Left ventricle myocardium superior (tissue), 1 donor: ENCODE results near the gene VPS13D. TPM values are rescaled to one million over a fixed set of nuclear protein-coding genes. Genes with fewer than 3 reads are reported as not detected.
"Not testable (repeated sequence)": the region's sequence is repeated elsewhere in the genome, so short reads cannot be mapped to it uniquely, and the experiment has no call there.

ENCODE experiments used
- ATAC-seq: fragments of 200-7000 bp; cut with Tn5 transposase; one replicate; pipeline ENCODE4 v1.9.1; 2020; ENCODE audit warnings: mild to moderate bottlenecking, moderate library complexity
- DNase-seq: peaks from one replicate; pipeline ENCODE4 v3.0.0-alpha.2; 2020
- intact Hi-C: fragments of 100-400 bp; cut with micrococcal nuclease; formaldehyde crosslinking; loops from one replicate; pipeline ENCODE4 v1.11.0; 2022
- total RNA-seq: library from RNA; stranded (reverse); fragmentation: NEBNext Ultra II Directional; extraction: Animal tissue kit (Norgen Biotek cat#: 25700); gene quantifications from one replicate; pipeline ENCODE4 v1.2.1, GENCODE V29; 2021
- donor health status: DM: no; HTN: yes; CAD: no; lungs with severe emphysema.

Gene VPS13D
- total RNA-seq, 1 donor from 2014 or later = 112 TPM

- intact Hi-C loops = no loop called here
- ATAC-seq (no peak), DNase-seq (no peak)
Observed at GRCh38 chr1:12506281-12507280, 276.8 kb downstream of the VPS13D start.

- ATAC-seq (no peak), DNase-seq (peak; percentile 42)
- intact Hi-C loops = no loop called here
Observed at GRCh38 chr1:12507631-12508030, 277.8 kb downstream of the VPS13D start.

GRCh38 chr1:12508849-12509248 is 279.0 kb downstream of the VPS13D start:
- intact Hi-C loops = no loop called here
- DNase-seq = no peak
- ATAC-seq = no peak

- intact Hi-C loops = no loop called here
- ATAC-seq (no peak), DNase-seq (no peak)
Observed at GRCh38 chr1:12511128-12511484, 281.3 kb downstream of the VPS13D start.

GRCh38 chr1:12511516-12512468 is 282.0 kb downstream of the VPS13D start:
- DNase-seq (no peak), ATAC-seq (no peak)
- intact Hi-C loops = no loop called here

GRCh38 chr1:12513181-12513580 is 283.4 kb downstream of the VPS13D start:
- DNase-seq = no peak
- intact Hi-C loops = no loop called here
- ATAC-seq = peak; percentile 47

GRCh38 chr1:12514590-12514989 is 284.8 kb downstream of the VPS13D start:
- intact Hi-C loops = no loop called here
- ATAC-seq (peak; percentile 51), DNase-seq (no peak)

GRCh38 chr1:12515234-12515633 is 285.4 kb downstream of the VPS13D start:
- intact Hi-C loops = no loop called here
- no peak for ATAC-seq
- DNase-seq = no peak

GRCh38 chr1:12516741-12517140 is 286.9 kb downstream of the VPS13D start:
- ATAC-seq = no peak
- intact Hi-C loops = no loop called here
- DNase-seq = no peak

GRCh38 chr1:12518931-12519692 is 289.3 kb downstream of the VPS13D start:
- intact Hi-C loops = no loop called here
- DNase-seq (peak; percentile 88), ATAC-seq (peak; percentile 92)

- intact Hi-C loops = no loop called here
- DNase-seq = no peak
Observed at GRCh38 chr1:12519693-12520364, 290.0 kb downstream of the VPS13D start.

GRCh38 chr1:12521096-12521495 is 291.3 kb downstream of the VPS13D start:
- intact Hi-C loops = no loop called here
- DNase-seq (no peak), ATAC-seq (no peak)

More at GRCh38 chr1:12519693-12520364, 290.0 kb downstream of the VPS13D start:
- no peak for ATAC-seq

- ATAC-seq, intact Hi-C loops, DNase-seq: not testable (repeated sequence)
Observed at GRCh38 chr1:12522780-12523179, 292.9 kb downstream of the VPS13D start.

- ATAC-seq (no peak), DNase-seq (no peak)
- intact Hi-C loops = no loop called here
Observed at GRCh38 chr1:12524266-12524665, 294.4 kb downstream of the VPS13D start.

- peak; percentile 58 for DNase-seq
- intact Hi-C loops = no loop called here
- ATAC-seq = peak; percentile 62
Observed at GRCh38 chr1:12525311-12526181, 295.7 kb downstream of the VPS13D start.

- ATAC-seq = no peak
- intact Hi-C loops = no loop called here
- no peak for DNase-seq
Observed at GRCh38 chr1:12527564-12527963, 297.7 kb downstream of the VPS13D start.

GRCh38 chr1:12528021-12528852 is 298.4 kb downstream of the VPS13D start:
- peak; percentile 32 for ATAC-seq
- DNase-seq = peak; percentile 68
- intact Hi-C loops = no loop called here
